Loucy (cell line): Measurements from ENCODE around the gene TPGS1.

ENCODE experiments used
- H2AFZ ChIP-seq: fragments of 200-600 bp; sonication (generic); 2 replicates; pipeline ENCODE4 v1.6.0; 2016; ENCODE audit warnings: antibody characterized with exemption, mild to moderate bottlenecking, low read length, moderate library complexity
- H3F3A ChIP-seq: fragments of 200-600 bp; 2 replicates; pipeline ENCODE4 v1.6.0; 2016; ENCODE audit warnings: antibody characterized with exemption, low read depth, mild to moderate bottlenecking
- H3K27me3 ChIP-seq: fragments of 200-600 bp; sonication (generic); 2 replicates; pipeline ENCODE4 v1.6.1; 2014; ENCODE audit warnings: low read length, mild to moderate bottlenecking; ENCODE audit not compliant: insufficient read depth, poor library complexity, severe bottlenecking
- H3K36me3 ChIP-seq: fragments of 200-600 bp; sonication (generic); 2 replicates; pipeline ENCODE4 v1.6.1; 2016; ENCODE audit warnings: low read length; ENCODE audit not compliant: insufficient read depth
- H3K4me1 ChIP-seq: fragments of 200-600 bp; sonication (generic); 2 replicates; pipeline ENCODE4 v1.5.1; 2014; ENCODE audit warnings: low read length, mild to moderate bottlenecking; ENCODE audit not compliant: insufficient read depth, poor library complexity, severe bottlenecking
- H3K4me2 ChIP-seq: fragments of 200-600 bp; sonication (generic); 2 replicates; pipeline ENCODE4 v1.6.0; 2014; ENCODE audit warnings: antibody characterized with exemption, low read length, low read depth, mild to moderate bottlenecking; ENCODE audit not compliant: poor library complexity, severe bottlenecking
- H3K4me3 ChIP-seq: fragments of 200-600 bp; sonication (generic); 2 replicates; pipeline ENCODE4 v1.5.1; 2014; ENCODE audit warnings: low read length, mild to moderate bottlenecking, mixed read lengths; ENCODE audit not compliant: poor library complexity, severe bottlenecking
- H3K79me2 ChIP-seq: fragments of 200-600 bp; sonication (generic); 2 replicates; pipeline ENCODE4 v1.6.1; 2014; ENCODE audit warnings: low read length; ENCODE audit not compliant: insufficient read depth
- H3K9ac ChIP-seq: fragments of 200-600 bp; sonication (generic); 2 replicates; pipeline ENCODE4 v1.6.0; 2014; ENCODE audit warnings: mild to moderate bottlenecking, low read depth, low read length, moderate library complexity; ENCODE audit not compliant: poor library complexity, severe bottlenecking
- H3K9me2 ChIP-seq: fragments of 200-600 bp; sonication (generic); replicated peaks from 2 replicates; pipeline ENCODE4 v1.6.1; 2016; ENCODE audit warnings: low read depth, low read length, mixed read lengths
- H3K9me3 ChIP-seq: fragments of 200-600 bp; sonication (generic); 2 replicates; pipeline ENCODE4 v1.6.1; 2014; ENCODE audit warnings: mild to moderate bottlenecking, antibody characterized with exemption, low read length, low read depth; ENCODE audit not compliant: insufficient read depth
- H4K20me1 ChIP-seq: fragments of 200-600 bp; sonication (generic); 2 replicates; pipeline ENCODE4 v1.6.0; 2014; ENCODE audit warnings: antibody characterized with exemption, low read length, mild to moderate bottlenecking; ENCODE audit not compliant: insufficient read depth, poor library complexity, severe bottlenecking
- EZH2phosphoT487 ChIP-seq: fragments of 200-600 bp; IDR thresholded peaks from 2 replicates; pipeline ENCODE4 v1.6.1; 2018; ENCODE audit warnings: antibody characterized with exemption, mild to moderate bottlenecking, moderate library complexity, borderline replicate concordance
- TF ChIP-seq, protein P1 (sequence below): fragments of 200-600 bp; sonication (generic); conservative IDR thresholded peaks from 2 replicates; pipeline ENCODE4 v1.5.1; 2014; ENCODE audit warnings: mild to moderate bottlenecking, antibody characterized with exemption, low read length

Gene TPGS1

DNA sequence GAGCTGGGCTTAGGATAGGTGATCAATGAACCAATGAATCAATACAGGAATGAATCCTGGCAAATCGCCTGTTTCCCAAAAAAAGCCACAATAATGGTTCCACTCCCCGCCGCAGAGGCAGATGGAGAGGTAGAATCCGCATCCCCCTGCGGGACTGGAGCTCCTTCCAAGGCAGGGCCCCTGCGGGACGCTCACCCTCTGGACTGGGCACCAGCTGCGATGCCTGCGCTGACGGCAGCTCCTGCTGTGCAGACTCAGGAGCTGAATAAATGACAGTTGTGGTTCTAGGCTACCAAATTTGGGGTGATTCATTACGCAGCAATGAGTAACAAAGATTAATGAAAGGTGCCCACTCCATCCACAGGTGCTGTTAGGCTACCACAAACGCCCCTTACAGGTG is 15.4 kb downstream of the TPGS1 start:
- Histone ChIP-seq H3K9me2 (no peaks in the 10 kb centered on the region), H3K36me3 (no peaks in the 10 kb centered on the region)

DNA sequence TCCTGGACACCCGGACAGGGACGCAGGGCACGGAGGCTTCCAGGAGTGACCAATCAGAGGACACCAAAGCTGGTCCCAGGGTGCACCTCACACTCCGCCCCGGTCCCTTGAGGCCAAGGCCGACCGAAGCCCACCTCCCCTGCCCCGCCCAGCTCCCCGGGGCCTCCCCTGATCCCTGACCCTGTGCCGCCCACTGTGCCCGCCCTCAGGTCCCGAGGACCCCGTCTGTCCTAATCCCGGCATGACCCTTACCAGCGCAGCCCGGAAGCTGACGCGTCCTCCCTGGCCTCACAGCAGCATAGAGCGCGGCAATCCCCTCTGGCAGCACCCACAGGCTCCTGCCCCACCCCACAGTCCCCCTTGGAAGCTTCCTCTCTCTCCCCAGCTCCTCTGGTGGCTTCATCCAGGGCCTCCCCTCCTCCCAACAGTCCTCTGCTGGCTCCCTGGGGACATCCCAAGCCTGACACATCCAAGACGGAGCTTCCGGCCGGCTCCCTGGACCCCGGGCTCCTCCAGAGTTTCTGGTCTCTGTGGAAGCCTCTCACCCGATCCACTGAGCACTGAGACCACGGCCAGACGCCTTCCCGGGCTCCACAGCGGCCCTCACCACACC is 16.9 kb downstream of the TPGS1 start:
- no peaks in the 10 kb centered on the region for H3K27me3 ChIP-seq

More for the DNA sequence above, 15.4 kb downstream of the TPGS1 start:
- Histone ChIP-seq H3K4me3 (no peak overlapping the region), H3K4me1 (no peaks in the 10 kb centered on the region), H3K79me2 (no peaks in the 10 kb centered on the region), H3K27me3 (no peaks in the 10 kb centered on the region), H2AFZ (no peak overlapping the region), H3K4me2 (no peak overlapping the region), H3F3A (no peaks in the 10 kb centered on the region), H3K9ac (no peak overlapping the region), H4K20me1 (no peaks in the 10 kb centered on the region), H3K9me3 (no peaks in the 10 kb centered on the region)
- no peak for TF ChIP-seq EZH2phosphoT487
- TF ChIP-seq, protein P1, sequence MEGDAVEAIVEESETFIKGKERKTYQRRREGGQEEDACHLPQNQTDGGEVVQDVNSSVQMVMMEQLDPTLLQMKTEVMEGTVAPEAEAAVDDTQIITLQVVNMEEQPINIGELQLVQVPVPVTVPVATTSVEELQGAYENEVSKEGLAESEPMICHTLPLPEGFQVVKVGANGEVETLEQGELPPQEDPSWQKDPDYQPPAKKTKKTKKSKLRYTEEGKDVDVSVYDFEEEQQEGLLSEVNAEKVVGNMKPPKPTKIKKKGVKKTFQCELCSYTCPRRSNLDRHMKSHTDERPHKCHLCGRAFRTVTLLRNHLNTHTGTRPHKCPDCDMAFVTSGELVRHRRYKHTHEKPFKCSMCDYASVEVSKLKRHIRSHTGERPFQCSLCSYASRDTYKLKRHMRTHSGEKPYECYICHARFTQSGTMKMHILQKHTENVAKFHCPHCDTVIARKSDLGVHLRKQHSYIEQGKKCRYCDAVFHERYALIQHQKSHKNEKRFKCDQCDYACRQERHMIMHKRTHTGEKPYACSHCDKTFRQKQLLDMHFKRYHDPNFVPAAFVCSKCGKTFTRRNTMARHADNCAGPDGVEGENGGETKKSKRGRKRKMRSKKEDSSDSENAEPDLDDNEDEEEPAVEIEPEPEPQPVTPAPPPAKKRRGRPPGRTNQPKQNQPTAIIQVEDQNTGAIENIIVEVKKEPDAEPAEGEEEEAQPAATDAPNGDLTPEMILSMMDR: no peak

DNA sequence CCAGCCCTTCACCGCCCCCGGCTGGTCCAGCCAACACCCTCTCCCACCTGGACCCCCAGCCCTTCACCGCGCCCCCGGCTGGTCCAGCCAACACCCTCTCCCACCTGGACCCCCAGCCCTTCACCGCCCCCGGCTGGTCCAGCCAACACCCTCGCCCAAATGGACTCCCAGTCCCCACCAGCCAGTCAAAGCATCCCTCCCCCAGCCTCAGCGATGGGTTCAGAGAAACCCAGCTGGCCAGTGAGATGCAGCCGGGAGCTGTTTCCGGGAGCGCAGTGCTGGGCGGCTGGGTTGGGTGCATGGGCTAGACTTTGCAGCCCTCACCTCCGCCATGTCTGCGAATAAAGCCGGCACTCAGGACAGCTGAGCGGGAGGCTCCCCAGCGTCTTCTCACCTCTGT is 17.7 kb downstream of the TPGS1 start:
- no peak for TF ChIP-seq EZH2phosphoT487
- TF ChIP-seq, protein P1: no peak
- no peaks in the 10 kb centered on the region for H3K79me2 ChIP-seq
- no peak overlapping the region for H3K4me3 ChIP-seq
- H3F3A ChIP-seq: no peaks in the 10 kb centered on the region
- H3K9me3 ChIP-seq: no peaks in the 10 kb centered on the region
- no peak overlapping the region for H3K4me2 ChIP-seq
- no peaks in the 10 kb centered on the region for H3K4me1 ChIP-seq
- H4K20me1 ChIP-seq: no peaks in the 10 kb centered on the region
- no peak overlapping the region for H3K9ac ChIP-seq
- no peak overlapping the region for H2AFZ ChIP-seq
- H3K9me2 ChIP-seq: no peaks in the 10 kb centered on the region
- H3K27me3 ChIP-seq: no peaks in the 10 kb centered on the region
- no peaks in the 10 kb centered on the region for H3K36me3 ChIP-seq

More for the DNA sequence above, 16.9 kb downstream of the TPGS1 start:
- Histone ChIP-seq H3K4me1 (no peaks in the 10 kb centered on the region), H3K9me2 (no peaks in the 10 kb centered on the region), H3F3A (no peaks in the 10 kb centered on the region), H2AFZ (no peak overlapping the region), H3K79me2 (no peaks in the 10 kb centered on the region), H3K36me3 (no peaks in the 10 kb centered on the region), H3K9me3 (no peaks in the 10 kb centered on the region), H4K20me1 (no peaks in the 10 kb centered on the region), H3K4me2 (no peak overlapping the region), H3K9ac (no peak overlapping the region), H3K4me3 (no peak overlapping the region)
- TF ChIP-seq, protein P1: no peak
- TF ChIP-seq EZH2phosphoT487: no peak
